ENCODE data around the gene SLC16A8.

SLC16A8 gene

DNA sequence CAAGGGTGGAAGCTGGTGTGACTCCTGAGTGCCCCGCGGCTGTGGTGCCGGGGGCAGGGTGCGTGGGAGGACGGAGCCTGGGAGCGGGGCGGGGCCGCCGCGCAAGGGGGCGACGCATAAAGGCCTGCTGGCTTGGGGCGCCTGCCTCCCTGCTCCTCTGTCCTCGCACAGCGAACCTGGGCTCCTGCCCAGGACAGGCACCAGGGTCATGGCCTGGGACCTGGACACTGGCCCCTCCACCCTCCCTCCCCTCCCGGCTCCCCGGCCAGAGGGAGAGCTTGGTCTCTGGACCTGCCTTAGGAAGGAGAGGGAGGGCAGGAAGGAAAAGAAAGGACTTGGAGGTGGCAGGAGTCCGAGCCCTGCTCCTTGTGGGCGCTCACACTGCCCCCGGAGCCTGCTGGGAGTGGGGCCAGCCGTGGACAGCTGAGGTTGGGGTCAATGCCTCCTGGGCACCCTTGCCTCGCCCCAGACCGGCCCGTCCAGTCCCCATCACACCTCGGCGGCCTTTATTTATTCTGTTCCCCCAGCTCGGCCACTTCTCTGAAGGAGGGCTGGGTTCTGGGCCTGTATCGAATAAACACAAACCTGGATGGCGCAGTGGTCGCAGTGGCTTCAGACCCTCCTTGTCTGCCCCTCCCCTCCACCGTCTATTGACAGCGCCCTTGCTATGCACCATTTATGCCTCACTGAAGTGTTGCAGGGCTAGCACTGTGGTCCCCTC is 8.7 kb downstream of the SLC16A8 start:
- CTCF ChIA-PET: interaction anchor here (0.8 to 2.6 kb wide), 5 partner anchors 17 to 275 kb away, joined by 3 to 11 read pairs (median 6); partner anchors contain the start of gene PICK1
- POLR2A ChIA-PET: no interaction called here
- H3K4me3 ChIP-seq (ENCODE audit: low read depth, low read length): no peak overlapping the region
- TF ChIP-seq, protein P1, sequence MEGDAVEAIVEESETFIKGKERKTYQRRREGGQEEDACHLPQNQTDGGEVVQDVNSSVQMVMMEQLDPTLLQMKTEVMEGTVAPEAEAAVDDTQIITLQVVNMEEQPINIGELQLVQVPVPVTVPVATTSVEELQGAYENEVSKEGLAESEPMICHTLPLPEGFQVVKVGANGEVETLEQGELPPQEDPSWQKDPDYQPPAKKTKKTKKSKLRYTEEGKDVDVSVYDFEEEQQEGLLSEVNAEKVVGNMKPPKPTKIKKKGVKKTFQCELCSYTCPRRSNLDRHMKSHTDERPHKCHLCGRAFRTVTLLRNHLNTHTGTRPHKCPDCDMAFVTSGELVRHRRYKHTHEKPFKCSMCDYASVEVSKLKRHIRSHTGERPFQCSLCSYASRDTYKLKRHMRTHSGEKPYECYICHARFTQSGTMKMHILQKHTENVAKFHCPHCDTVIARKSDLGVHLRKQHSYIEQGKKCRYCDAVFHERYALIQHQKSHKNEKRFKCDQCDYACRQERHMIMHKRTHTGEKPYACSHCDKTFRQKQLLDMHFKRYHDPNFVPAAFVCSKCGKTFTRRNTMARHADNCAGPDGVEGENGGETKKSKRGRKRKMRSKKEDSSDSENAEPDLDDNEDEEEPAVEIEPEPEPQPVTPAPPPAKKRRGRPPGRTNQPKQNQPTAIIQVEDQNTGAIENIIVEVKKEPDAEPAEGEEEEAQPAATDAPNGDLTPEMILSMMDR (IDR thresholded peaks at IDR 0.05; ENCODE audit: insufficient read depth, low read length, missing control alignments): no peak
- DNase-seq (ENCODE audit: low read depth, low spot score): no peak

DNA sequence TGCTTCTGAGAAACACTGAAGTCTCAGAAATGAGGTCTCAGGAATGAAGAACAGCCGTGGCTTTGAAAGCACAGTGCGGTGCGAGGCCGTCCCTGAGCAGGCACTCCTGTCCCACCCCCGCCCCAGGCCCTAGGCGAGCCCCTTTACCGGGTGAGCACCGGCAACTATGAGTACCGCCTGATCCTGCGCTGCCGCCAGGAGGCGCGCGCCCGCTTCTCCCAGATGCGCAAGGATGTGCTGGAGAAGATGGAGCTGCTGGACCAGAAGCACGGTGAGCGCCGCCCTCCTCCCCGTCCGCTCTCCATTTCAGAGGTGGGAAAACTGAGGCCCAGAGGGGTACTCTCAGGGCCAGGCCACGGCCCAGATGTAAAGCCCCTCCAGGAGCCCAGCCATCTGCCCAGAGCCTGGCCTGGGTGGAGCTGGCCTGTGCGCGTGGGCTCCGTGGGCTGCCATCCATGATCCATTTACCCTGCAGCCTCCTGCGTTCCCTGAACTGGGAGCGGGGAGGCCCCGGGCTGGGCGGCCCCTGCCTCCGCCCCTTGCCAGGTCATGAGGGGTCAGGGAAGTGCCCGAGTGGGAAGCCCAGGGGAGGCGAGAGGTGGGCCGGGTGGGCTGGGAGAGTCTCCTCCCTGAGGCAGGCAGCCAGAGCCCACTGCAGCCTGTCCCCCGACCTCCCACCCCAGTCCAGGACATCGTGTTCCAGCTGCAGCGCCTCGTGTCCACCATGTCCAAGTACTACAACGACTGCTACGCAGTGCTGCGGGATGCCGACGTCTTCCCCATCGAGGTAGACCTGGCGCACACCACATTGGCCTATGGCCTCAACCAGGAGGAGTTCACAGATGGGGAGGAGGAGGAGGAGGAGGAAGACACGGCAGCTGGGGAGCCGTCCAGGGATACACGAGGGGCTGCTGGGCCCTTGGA is 9.5 kb downstream of the SLC16A8 start:
- H3K4me3 ChIP-seq (ENCODE audit: low read depth, low read length): no peak overlapping the region
- TF ChIP-seq, protein P1 (IDR thresholded peaks at IDR 0.05; ENCODE audit: insufficient read depth, low read length, missing control alignments): peak; percentile 79
- no peak for DNase-seq (ENCODE audit: low read depth, low spot score)
- CTCF ChIA-PET: interaction anchor here (0.6 to 2.6 kb wide), 17 partner anchors 9 to 692 kb away, joined by 3 to 11 read pairs (median 4); partner anchors contain the start of gene PICK1
- POLR2A ChIA-PET: interaction anchor here (0.6 to 0.7 kb wide), 2 partner anchors 8 to 58 kb away, joined by 3 read pairs; no protein-coding TSS in a partner anchor

DNA sequence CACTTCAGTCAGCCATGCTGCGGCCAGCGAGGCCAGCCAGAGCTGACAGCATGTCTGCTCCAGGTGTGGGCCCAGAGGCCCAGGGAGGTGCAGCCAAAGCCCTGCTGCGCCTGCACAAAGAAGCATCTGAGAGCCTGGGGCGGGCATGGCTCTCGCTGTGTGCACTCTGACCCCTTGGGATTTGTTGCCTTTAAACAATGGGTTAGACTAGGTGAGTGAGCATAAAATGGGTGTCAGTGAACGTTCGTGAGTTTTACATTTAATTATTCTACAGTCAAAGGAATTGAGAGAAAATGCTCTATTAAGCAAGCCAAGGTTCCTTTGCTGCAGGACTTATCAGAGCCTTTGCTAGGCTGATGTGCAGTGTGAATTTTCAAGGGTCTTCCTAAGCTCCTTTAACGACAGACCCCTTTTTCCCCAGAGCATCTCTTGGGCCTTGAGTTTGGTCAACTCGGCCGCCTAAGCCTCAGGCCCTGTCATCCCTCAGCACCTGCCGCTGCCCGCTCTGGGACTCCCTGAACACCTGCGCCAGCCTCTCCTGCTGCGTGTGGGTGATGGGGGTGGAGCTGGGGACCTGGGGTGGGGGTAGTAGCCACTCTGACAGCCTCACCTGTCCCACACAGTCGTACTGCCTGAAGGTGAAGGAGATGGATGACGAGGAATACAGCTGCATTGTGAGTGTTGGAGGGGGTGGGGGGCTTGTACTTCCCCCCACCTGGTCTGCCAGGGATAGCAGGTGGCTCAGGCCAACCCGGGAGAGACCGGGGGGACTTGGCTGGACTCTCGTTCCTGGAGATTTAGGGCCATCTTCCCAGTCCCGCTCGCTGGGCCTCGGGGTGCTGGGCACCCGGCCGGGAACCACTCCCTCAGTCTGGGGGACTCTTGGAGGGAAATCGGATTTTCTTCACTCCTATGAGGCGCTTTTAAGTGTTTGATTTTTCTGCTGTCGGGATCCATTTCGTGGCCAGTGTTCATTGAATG is 10.5 kb downstream of the SLC16A8 start:
- ChIA-PET POLR2A (interaction anchor here (0.6 kb wide), 1 partner anchor 59 kb away, joined by 3 read pairs; no protein-coding TSS in a partner anchor), CTCF (interaction anchor here (0.5 to 2.6 kb wide), 12 partner anchors 8 to 499 kb away, joined by 3 to 11 read pairs (median 4); partner anchors contain the start of gene PICK1)
- TF ChIP-seq, protein P1 (IDR thresholded peaks at IDR 0.05; ENCODE audit: insufficient read depth, low read length, missing control alignments): no peak
- no peak for DNase-seq (ENCODE audit: low read depth, low spot score)
- no peak overlapping the region for H3K4me3 ChIP-seq (ENCODE audit: low read depth, low read length)

DNA sequence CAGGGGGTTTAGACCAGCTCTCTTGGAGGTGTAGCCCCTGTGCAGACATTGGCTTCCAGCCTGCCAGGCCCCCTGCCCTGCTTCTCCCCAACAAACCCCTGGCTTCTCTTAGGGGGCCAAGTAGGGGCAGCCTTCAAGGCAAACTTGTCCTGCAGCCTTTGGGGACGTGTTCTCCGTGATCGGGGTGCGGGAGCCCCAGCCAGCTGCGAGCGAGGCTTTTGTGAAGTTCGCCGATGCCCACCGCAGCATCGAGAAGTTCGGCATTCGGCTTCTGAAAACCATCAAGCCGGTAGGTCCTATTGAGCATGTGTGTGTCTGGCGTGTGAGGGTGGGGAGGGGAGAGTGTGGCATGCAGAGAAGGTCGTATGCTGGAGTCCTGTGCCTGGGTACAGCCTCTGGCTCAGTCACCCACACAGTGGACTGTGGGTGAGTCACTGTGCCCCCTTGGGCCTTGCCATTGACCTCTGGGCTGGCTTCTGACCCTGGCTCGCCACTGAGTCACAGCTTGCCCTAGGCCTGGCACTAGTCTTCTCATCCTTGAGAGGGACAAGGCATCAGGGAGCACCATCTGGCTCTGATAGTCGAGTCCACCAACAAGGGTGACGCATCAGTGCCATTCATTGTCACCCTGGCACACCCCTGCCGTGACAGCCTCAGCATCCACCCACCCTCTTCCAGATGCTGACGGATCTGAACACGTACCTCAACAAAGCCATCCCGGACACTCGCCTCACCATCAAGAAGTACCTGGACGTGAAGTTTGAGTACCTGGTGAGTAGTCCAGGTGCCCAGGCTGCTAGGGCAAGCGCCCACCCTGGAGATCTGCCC is 11.4 kb downstream of the SLC16A8 start:
- ChIA-PET CTCF (interaction anchor here (0.5 to 2.6 kb wide), 6 partner anchors 14 to 500 kb away, joined by 3 to 11 read pairs (median 3); partner anchors contain the start of gene PICK1), POLR2A (no interaction called here)
- H3K4me3 ChIP-seq (ENCODE audit: low read depth, low read length): no peak overlapping the region
- TF ChIP-seq, protein P1 (IDR thresholded peaks at IDR 0.05; ENCODE audit: insufficient read depth, low read length, missing control alignments): no peak
- no peak for DNase-seq (ENCODE audit: low read depth, low spot score)
